Hepatocyte (in vitro differentiated cells): ENCODE measurements around the gene FBXL17.

ENCODE experiments used
- CTCF ChIP-seq: fragments of 200-600 bp; sonication (generic); IDR thresholded peaks from 2 replicates; pipeline ENCODE4 v1.5.1; 2016; ENCODE audit warnings: antibody characterized with exemption, mild to moderate bottlenecking; ENCODE audit not compliant: poor library complexity
- EZH2 ChIP-seq: fragments of 200-600 bp; sonication (generic); IDR thresholded peaks from 2 replicates; pipeline ENCODE4 v1.6.1; 2016; ENCODE audit warnings: antibody characterized with exemption, mild to moderate bottlenecking, borderline replicate concordance
- EZH2phosphoT487 ChIP-seq: fragments of 200-600 bp; sonication (generic); IDR thresholded peaks from one replicate; pipeline ENCODE4 v1.6.1; 2018; ENCODE audit warnings: antibody characterized with exemption, mild to moderate bottlenecking, low read depth, moderate library complexity; ENCODE audit not compliant: unreplicated experiment, severe bottlenecking

GRCh38 chr5:108420158-108420557 is 38.3 kb upstream of the FBXL17 start:
- TF ChIP-seq CTCF = no peak
- TF ChIP-seq EZH2 = no peak
- no peak for TF ChIP-seq EZH2phosphoT487
